ENCODE measurements around the gene PEPD.

The PEPD gene

GRCh38 chr19:33393286-33394005, 128.1 kb downstream of the PEPD start:
- no peak for DNase-seq

GRCh38 chr19:33392341-33393285, 129.0 kb downstream of the PEPD start:
- no peak for DNase-seq

GRCh38 chr19:33391631-33392249, 129.9 kb downstream of the PEPD start:
- no peak for DNase-seq

GRCh38 chr19:33390908-33391630, 130.5 kb downstream of the PEPD start:
- DNase-seq = no peak

GRCh38 chr19:33390101-33390907, 131.3 kb downstream of the PEPD start:
- DNase-seq = no peak

GRCh38 chr19:33389421-33390100, 132.0 kb downstream of the PEPD start:
- no peak for DNase-seq

- no peak for DNase-seq
Observed at GRCh38 chr19:33388725-33389420, 132.7 kb downstream of the PEPD start.

GRCh38 chr19:33388231-33388724, 133.3 kb downstream of the PEPD start:
- DNase-seq = no peak

- DNase-seq = no peak
Observed at GRCh38 chr19:33387351-33388230, 134.0 kb downstream of the PEPD start.

GRCh38 chr19:33386361-33386858, 135.2 kb downstream of the PEPD start:
- DNase-seq = no peak

GRCh38 chr19:33385956-33386355, 135.6 kb downstream of the PEPD start:
- DNase-seq = no peak

- DNase-seq = no peak
Observed at GRCh38 chr19:33384983-33385382, 136.6 kb downstream of the PEPD start.

GRCh38 chr19:33383720-33384292, 137.8 kb downstream of the PEPD start:
- DNase-seq = no peak

GRCh38 chr19:33382982-33383381, 138.6 kb downstream of the PEPD start:
- no peak for DNase-seq

- no peak for DNase-seq
Observed at GRCh38 chr19:33382006-33382405, 139.6 kb downstream of the PEPD start.

- DNase-seq = no peak
Observed at GRCh38 chr19:33381101-33381500, 140.5 kb downstream of the PEPD start.

- DNase-seq = no peak
Observed at GRCh38 chr19:33379151-33379829, 142.3 kb downstream of the PEPD start.

All from activated CD4-positive, CD25-positive, alpha-beta regulatory T cell (primary cell).